Caco-2 (cell line): ENCODE results near the gene ANKRD13D. TPM values are rescaled to one million over a fixed set of nuclear protein-coding genes. Genes with fewer than 3 reads are reported as not detected.

ENCODE experiments used
- BruUV-seq: library from RNA; stranded (reverse); fragments of 400-500 nt; replicated peaks from 2 replicates; lab custom pipeline; 2021; lab: Mats Ljungman, UMichigan
- CTCF ChIA-PET: fragments of 300-600 bp; sonication (Branson Sonifier 250); formaldehyde crosslinking; loops from one replicate; lab custom pipeline; 2022; ENCODE audit warnings: antibody characterized with exemption; lab: Charles Lee
- POLR2A ChIA-PET: fragments of 300-600 bp; sonication (Branson Sonifier 250); formaldehyde crosslinking; loops from one replicate; lab custom pipeline; 2022; ENCODE audit warnings: antibody characterized with exemption; lab: Charles Lee
- DNase-seq, 2 experiments: peaks; one replicate each; pipeline versions ENCODE4 v3.0.0 to v3.0.0-alpha.2; 2020 to 2022
- H3K27me3 ChIP-seq: replicated peaks from 2 replicates; pipeline ENCODE4 v1.6.0; 2011; ENCODE audit warnings: low read length; ENCODE audit not compliant: control insufficient read depth, insufficient read depth
- H3K36me3 ChIP-seq: 2 replicates; pipeline ENCODE4 v1.5.1; 2011; ENCODE audit warnings: low read length; ENCODE audit not compliant: control insufficient read depth, insufficient read depth
- H3K4me1 ChIP-seq: fragments of 250-450 bp; sonication (Bioruptor Pico); 2 replicates; pipeline ENCODE4 v1.5.1; 2020; ENCODE audit warnings: mild to moderate bottlenecking
- H3K4me3 ChIP-seq: 2 replicates; pipeline ENCODE4 v1.5.1; 2011; ENCODE audit warnings: low read depth, mild to moderate bottlenecking, control low read depth, low read length
- H3K9me3 ChIP-seq: fragments of 250-450 bp; sonication (Bioruptor Pico); 2 replicates; pipeline ENCODE4 v1.5.1; 2020; ENCODE audit warnings: mild to moderate bottlenecking, moderate library complexity
- H3K27ac Mint-ChIP-seq: one replicate; pipeline ENCODE4 v1.8.0; 2022; ENCODE audit warnings: mixed read lengths; ENCODE audit not compliant: unreplicated experiment
- H3K27me3 Mint-ChIP-seq: one replicate; pipeline ENCODE4 v1.8.0; 2022; ENCODE audit warnings: mixed read lengths; ENCODE audit not compliant: insufficient read depth, unreplicated experiment
- H3K36me3 Mint-ChIP-seq: one replicate; pipeline ENCODE4 v1.8.0; 2022; ENCODE audit warnings: mild to moderate bottlenecking, mixed read lengths; ENCODE audit not compliant: insufficient read depth, unreplicated experiment
- H3K4me1 Mint-ChIP-seq: one replicate; pipeline ENCODE4 v1.8.0; 2022; ENCODE audit warnings: low read depth, mixed read lengths; ENCODE audit not compliant: unreplicated experiment
- H3K4me3 Mint-ChIP-seq: one replicate; pipeline ENCODE4 v1.8.0; 2022; ENCODE audit warnings: mild to moderate bottlenecking, moderate library complexity, mixed read lengths; ENCODE audit not compliant: unreplicated experiment
- H3K9me3 Mint-ChIP-seq: one replicate; pipeline ENCODE4 v1.8.0; 2022; ENCODE audit warnings: mixed read lengths; ENCODE audit not compliant: unreplicated experiment
- CTCF ChIP-seq, 2 experiments: fragments of 200-600 bp in 1 of 2; IDR thresholded peaks; 1 replicate in 1 of 2; 2 replicates in 1 of 2; pipeline versions ENCODE4 v1.5.1 to v1.8.0; 2011 to 2022; ENCODE audit warnings: antibody characterized with exemption in 1 of 2, control low read depth in 1 of 2, inconsistent platforms in 1 of 2, low read depth in 1 of 2, low read length in 1 of 2, mild to moderate bottlenecking in 1 of 2, moderate library complexity in 1 of 2; ENCODE audit not compliant: insufficient read depth in 1 of 2, severe bottlenecking in 1 of 2, unreplicated experiment in 1 of 2
- intact Hi-C: fragments of 100-400 bp; cut with micrococcal nuclease; formaldehyde crosslinking; loops from one replicate; pipeline ENCODE4 v1.10.0; 2022; ENCODE audit not compliant: unreplicated experiment
- total RNA-seq: library from RNA; stranded (reverse); gene quantifications from 2 replicates; pipeline ENCODE4 v1.2.3, GENCODE V29; 2022

ANKRD13D gene
- total RNA-seq, 1 experiment from 2014 or later: 88.6 TPM

GRCh38 chr11:67245046-67245445 lies 44.1 kb upstream of the ANKRD13D start:
- POLR2A ChIA-PET: no interaction called here
- TF ChIP-seq CTCF (IDR thresholded peaks at IDR 0.05; ENCODE audit: insufficient read depth in 1 of 2, low read depth in 1 of 2, low read length in 1 of 2, severe bottlenecking in 1 of 2, unreplicated experiment in 1 of 2): no peak
- no peaks in the 10 kb centered on the region for H3K27me3 Mint-ChIP-seq
- no peaks in the 10 kb centered on the region for H3K27me3 ChIP-seq
- no peaks in the 10 kb centered on the region for H3K9me3 ChIP-seq
- H3K36me3 Mint-ChIP-seq: peaks cover 100% of the 10 kb centered on the region
- no peak overlapping the region for H3K4me3 ChIP-seq
- peak overlapping the region; percentile 46 for H3K27ac Mint-ChIP-seq
- DNase-seq: no peak
- H3K9me3 Mint-ChIP-seq: no peaks in the 10 kb centered on the region
- H3K4me1 ChIP-seq: peaks cover 46% of the 10 kb centered on the region
- peaks cover 62% of the 10 kb centered on the region for H3K4me1 Mint-ChIP-seq
- no TSS peak for BruUV-seq
- intact Hi-C loops: loop anchor here (10.0 kb wide), 1 partner anchor 340 kb away; the partner anchor contains the start of gene GSTP1
- H3K4me3 Mint-ChIP-seq: no peak overlapping the region
- peaks cover 14% of the 10 kb centered on the region for H3K36me3 ChIP-seq
- CTCF ChIA-PET: no interaction called here

- peaks cover 41% of the 10 kb centered on the region for H3K4me1 Mint-ChIP-seq
- H3K9me3 Mint-ChIP-seq: no peaks in the 10 kb centered on the region
- no peak overlapping the region for H3K4me3 ChIP-seq
- BruUV-seq: no TSS peak
- H3K9me3 ChIP-seq: no peaks in the 10 kb centered on the region
- POLR2A ChIA-PET: interaction anchor here (0.5 to 3.3 kb wide), 5 partner anchors 8 to 1552 kb away, joined by 3 to 49 read pairs (median 3); partner anchors contain the start of gene CORO1B
- no peaks in the 10 kb centered on the region for H3K27me3 ChIP-seq
- peaks cover 100% of the 10 kb centered on the region for H3K36me3 Mint-ChIP-seq
- H3K27me3 Mint-ChIP-seq: no peaks in the 10 kb centered on the region
- TF ChIP-seq CTCF (IDR thresholded peaks at IDR 0.05; ENCODE audit: insufficient read depth in 1 of 2, low read depth in 1 of 2, low read length in 1 of 2, severe bottlenecking in 1 of 2, unreplicated experiment in 1 of 2): no peak
- CTCF ChIA-PET: interaction anchor here (0.6 to 1.3 kb wide), 6 partner anchors 8 to 129 kb away, joined by 3 to 8 read pairs (median 4); partner anchors contain the start of genes KDM2A and SSH3
- peak overlapping the region; percentile 85 for H3K27ac Mint-ChIP-seq
- H3K4me1 ChIP-seq: peaks cover 26% of the 10 kb centered on the region
- intact Hi-C loops: loop anchor here (1.0 to 10.0 kb wide), 4 partner anchors 8 to 337 kb away; partner anchors contain the start of genes GSTP1 and KDM2A
- H3K4me3 Mint-ChIP-seq: peak overlapping the region; percentile 52
- peak; percentile 76 to 90 for DNase-seq
- H3K36me3 ChIP-seq: peaks cover 27% of the 10 kb centered on the region
These were observed 41.1 kb upstream of the ANKRD13D start for GRCh38 chr11:67247946-67248550.

- peak overlapping the region; percentile 52 for H3K4me3 Mint-ChIP-seq
- H3K4me3 ChIP-seq: no peak overlapping the region
- intact Hi-C loops: loop anchor here (1.0 to 10.0 kb wide), 4 partner anchors 8 to 336 kb away; partner anchors contain the start of genes GSTP1 and KDM2A
- BruUV-seq: no TSS peak
- H3K27me3 ChIP-seq: no peaks in the 10 kb centered on the region
- POLR2A ChIA-PET: interaction anchor here (0.5 to 3.3 kb wide), 3 partner anchors 9 to 1552 kb away, joined by 3 to 49 read pairs (median 12); no protein-coding TSS in a partner anchor
- DNase-seq: peak; percentile 92 to 95
- no peaks in the 10 kb centered on the region for H3K9me3 Mint-ChIP-seq
- H3K27me3 Mint-ChIP-seq: no peaks in the 10 kb centered on the region
- H3K4me1 ChIP-seq: peaks cover 26% of the 10 kb centered on the region
- H3K36me3 Mint-ChIP-seq: peaks cover 100% of the 10 kb centered on the region
- TF ChIP-seq CTCF (IDR thresholded peaks at IDR 0.05; ENCODE audit: insufficient read depth in 1 of 2, low read depth in 1 of 2, low read length in 1 of 2, severe bottlenecking in 1 of 2, unreplicated experiment in 1 of 2): no peak
- H3K36me3 ChIP-seq: peaks cover 33% of the 10 kb centered on the region
- H3K9me3 ChIP-seq: no peaks in the 10 kb centered on the region
- peaks cover 44% of the 10 kb centered on the region for H3K4me1 Mint-ChIP-seq
- CTCF ChIA-PET: interaction anchor here (0.6 to 1.3 kb wide), 5 partner anchors 9 to 130 kb away, joined by 3 to 8 read pairs (median 4); partner anchors contain the start of genes KDM2A and SSH3
- H3K27ac Mint-ChIP-seq: peak overlapping the region; percentile 85
These were observed 40.5 kb upstream of the ANKRD13D start for GRCh38 chr11:67248653-67249052.
